NCI-H1048 (cell line): ENCODE data around the gene WBP2NL.

Source experiments
- DNase-seq: peaks from one replicate; lab custom pipeline; 2025; lab: John Stamatoyannopoulos, UW

Gene WBP2NL

GRCh38 chr22:41978732-41979131, 19.9 kb upstream of the WBP2NL start:
- no peak for DNase-seq

DNA sequence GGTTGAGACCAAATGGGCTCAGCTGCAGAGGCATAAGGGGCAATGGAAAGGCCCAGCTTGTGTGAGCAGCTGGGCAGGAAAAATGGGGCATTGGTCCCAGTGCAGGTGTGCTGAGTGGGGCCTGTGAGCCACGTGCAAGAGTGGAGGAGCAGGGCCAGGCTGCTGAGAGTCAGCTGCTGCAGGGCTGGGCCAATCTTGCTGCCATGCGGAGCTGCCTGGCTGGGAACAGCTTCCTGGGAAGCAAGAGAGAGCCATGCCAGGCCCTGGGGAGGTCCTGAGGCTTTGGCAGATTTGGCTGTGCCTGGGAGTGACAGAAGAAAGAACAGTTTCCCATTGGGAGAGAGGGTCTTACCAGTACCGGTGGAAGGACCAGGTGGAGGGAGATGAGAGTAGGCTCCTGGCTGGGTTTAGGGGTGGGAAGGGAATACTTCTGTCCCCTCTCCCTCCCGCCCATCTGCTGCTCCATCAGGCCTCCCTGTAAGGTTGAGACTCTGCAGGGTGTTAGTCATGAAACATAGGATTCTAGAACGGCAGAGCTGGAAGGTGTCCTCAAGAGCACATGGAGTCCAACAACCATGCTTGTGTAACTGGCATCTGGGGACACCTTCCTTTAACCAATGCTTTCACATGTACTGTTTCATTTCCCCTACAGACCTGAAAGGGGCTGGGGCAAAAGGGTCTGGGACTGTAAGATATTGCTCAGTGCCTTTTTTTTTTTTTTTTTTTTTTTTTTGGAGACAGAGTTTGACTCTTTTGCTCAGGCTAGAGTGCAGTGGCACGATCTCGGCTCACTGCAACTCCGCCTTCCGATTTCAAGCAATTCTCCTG, 19.0 kb upstream of the WBP2NL start:
- no peak for DNase-seq

GRCh38 chr22:41982865-41983264, 15.7 kb upstream of the WBP2NL start:
- DNase-seq, result no peak

DNA sequence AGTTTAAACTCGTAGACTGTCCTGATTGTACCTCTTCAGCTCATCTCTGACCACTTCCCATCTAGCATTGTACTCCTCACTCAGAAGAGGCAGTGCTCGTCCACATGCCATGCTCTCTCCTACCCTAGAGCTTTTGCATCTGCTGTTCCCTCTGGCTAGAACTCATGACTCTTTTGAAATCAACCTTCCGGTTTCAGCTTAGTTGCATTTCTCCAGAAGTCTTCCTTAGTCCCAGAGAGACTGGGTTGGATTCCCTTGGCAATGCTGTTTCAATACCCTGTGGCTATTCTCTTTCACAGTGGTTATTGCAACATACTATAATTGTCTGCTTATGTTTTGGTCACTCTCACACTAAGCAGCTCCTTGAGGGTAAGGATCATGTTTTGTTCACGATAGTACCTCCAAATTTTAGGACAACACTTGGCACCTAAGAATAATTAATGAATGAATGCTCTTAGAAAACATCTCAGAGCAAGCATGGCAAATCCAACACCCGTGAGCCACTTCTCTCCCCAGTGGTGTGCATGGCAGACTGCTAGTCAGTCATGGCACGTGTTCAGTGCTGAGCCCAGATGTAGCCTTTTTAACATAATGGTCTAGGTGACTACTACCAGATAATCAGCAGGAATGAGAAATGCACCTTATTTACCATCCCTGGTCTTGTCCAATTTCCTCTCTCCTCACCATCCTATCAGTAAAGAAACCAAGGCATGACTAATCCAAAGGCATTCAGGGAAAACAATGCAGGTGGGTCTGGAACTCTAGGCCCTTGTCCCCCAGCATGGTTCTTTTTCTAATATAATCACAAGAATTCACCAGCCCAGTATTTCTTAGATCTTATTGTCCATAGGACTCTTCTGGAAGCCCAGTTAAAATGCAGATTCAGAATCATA, 14.8 kb upstream of the WBP2NL start:
- no peak for DNase-seq

DNA sequence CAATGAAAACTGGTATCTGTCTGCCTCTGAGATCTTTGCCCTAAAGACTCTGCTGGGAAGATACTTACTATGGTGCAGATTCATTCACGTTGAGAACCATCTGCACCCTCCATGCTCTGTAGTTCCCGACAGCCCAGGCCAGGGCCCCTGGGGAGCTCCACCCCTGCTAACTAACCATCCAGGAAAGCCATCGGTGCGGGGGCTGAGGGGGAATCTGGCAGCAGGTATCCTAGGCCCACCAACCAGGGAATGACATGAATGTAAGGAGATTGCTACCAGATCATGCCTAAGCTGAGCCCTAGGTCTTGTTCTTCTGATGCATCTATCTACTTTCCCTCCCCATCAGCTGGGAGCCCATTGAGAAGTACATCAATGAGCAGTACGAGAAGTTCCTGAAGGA, 11.3 kb upstream of the WBP2NL start:
- no peak for DNase-seq

DNA sequence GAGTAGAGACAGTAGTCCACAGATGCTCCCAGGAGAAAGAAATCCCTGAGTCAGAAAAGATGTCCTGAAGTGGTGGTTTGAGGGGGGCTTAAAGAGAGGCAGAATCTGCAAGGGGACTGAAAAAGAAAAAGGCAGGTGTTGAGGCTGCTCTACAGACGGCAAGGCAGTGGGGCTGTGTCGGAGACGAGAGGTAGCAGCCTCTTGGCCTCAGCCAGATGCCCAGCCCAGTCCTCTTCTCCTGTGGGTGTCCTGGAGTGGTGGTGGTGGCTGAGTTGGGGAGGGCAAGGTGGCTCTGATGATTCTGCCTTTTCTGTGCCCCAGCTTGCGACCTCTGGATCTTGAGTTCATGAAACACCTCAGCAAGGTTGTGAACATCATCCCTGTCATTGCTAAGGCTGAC, 9.3 kb upstream of the WBP2NL start:
- no peak for DNase-seq

DNA sequence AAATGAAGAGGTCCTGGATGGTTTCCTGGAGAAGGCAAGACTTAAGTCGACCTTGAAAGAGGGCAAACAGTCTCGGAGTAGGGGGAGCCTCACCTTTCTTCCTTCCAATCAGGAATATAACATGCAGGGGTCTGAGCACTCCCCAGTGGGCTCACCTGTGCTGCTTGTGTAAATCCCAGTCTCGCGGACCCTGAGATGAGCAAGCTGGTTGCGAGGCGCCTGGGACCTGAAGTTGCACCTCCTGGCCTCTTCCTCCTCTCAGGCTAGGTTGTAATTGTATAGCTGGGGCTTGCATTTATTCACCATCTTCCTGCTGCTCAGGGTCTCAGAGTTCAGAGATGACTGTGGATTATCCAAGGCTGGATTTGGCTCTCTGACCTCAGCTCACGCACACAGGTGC, 7.5 kb upstream of the WBP2NL start:
- no peak for DNase-seq

GRCh38 chr22:41992496-41992895, 6.1 kb upstream of the WBP2NL start:
- DNase-seq, result no peak

GRCh38 chr22:41995211-41995610, 3.4 kb upstream of the WBP2NL start:
- DNase-seq, result no peak

GRCh38 chr22:41996826-41997225, 1.8 kb upstream of the WBP2NL start:
- no peak for DNase-seq

GRCh38 chr22:42000466-42000865, 1.9 kb downstream of the WBP2NL start:
- DNase-seq, result no peak

DNA sequence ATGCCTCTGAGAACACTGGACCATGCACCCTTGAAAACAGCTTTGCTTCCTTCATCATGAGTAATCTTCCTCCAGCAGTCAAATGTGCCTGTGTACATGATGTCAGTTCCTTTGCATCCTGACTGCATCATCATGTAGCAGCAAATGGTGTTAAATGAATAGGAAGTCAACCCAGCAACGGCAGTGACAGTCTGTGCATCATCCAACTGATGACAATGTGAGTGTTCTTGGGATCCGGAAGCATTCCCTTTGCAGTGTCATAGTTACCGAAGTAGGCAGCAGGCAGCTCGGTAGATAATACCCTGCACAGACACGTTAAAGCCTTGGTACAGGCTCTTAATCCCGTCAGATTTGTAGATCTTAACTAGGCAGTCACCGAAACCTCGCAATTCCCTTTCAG, 2.5 kb downstream of the WBP2NL start:
- no peak for DNase-seq

- DNase-seq, result no peak
Observed at GRCh38 chr22:42001706-42002105, 3.1 kb downstream of the WBP2NL start.

- no peak for DNase-seq
Observed at GRCh38 chr22:42007922-42008321, 9.3 kb downstream of the WBP2NL start.

DNA sequence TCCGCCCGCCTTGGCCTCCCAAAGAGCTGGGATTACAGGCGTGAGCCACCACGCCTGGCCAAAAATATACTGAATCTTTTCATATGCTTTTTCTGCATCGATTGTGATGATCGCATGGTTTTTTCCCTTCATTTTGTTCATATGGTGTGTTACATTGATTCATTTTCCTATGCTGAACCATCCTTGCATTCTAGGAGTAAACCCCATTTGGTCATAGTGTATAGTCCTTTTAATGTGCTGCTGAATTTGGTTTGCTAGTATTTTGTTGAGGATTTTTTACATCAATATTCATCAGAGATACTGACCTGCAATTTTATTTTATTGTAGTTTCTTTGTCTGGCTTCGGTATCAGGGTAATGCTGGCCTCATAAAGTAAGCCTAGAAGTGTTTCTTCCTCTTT, 12.2 kb downstream of the WBP2NL start:
- no peak for DNase-seq

- DNase-seq, result no peak
Observed at GRCh38 chr22:42013385-42013784, 14.8 kb downstream of the WBP2NL start.

- no peak for DNase-seq
Observed at GRCh38 chr22:42016111-42016510, 17.5 kb downstream of the WBP2NL start.

- no peak for DNase-seq
Observed at GRCh38 chr22:42018224-42018623, 19.6 kb downstream of the WBP2NL start.

- no peak for DNase-seq
Observed at GRCh38 chr22:42021571-42021970, 23.0 kb downstream of the WBP2NL start.

DNA sequence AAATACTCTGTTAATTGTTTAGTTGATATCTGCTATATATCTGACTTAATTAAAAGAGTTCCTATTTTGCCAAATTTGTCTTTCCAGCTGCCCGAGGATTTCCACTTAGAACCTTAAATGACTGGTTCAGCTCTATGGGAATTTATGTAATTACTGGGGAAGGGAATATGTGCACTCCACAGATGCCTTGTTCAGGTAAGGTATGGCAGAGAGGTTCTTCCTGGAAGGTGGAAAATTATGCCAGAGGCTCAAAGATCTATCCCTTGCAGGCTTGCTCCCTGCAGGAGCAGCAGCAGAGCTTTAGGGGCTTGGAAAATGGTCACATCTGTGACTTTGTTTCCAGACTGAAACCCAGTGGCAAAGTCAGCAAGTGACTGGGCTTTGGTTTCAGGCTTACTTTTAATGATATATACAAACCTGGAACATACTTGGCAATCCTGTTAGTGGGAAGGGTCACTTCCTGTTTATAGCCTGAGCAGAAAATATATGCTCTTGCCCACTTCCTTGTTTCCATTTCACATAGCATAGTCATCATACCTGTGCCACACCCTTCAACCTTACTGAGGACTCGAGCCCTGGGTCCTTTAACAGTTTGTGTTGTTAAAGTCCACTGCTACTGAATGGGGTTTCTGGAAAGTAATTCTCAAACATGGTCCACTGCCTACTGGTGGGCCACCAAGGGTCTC, 23.7 kb downstream of the WBP2NL start:
- DNase-seq, result no peak

- DNase-seq, result no peak
Observed at GRCh38 chr22:42025421-42025820, 26.8 kb downstream of the WBP2NL start.

- DNase-seq, result no peak
Observed at GRCh38 chr22:42026705-42027104, 28.1 kb downstream of the WBP2NL start.
